Measurements from ENCODE around the gene RNF13. TPM values are rescaled to one million over a fixed set of nuclear protein-coding genes. Genes with fewer than 3 reads are reported as not detected.

RNF13 gene
- total and polyA plus RNA-seq, 2 donors (not counting 1 experiment from before 2014, with no cell fraction given), result 57.4 to 81.7 TPM

- Histone ChIP-seq H3K4me2 (ENCODE audit: extremely low read depth, insufficient read depth, low read length) (no peak overlapping the region), H3K27me3 (ENCODE audit: control insufficient read depth, insufficient read depth, low read length) (no peaks in the 10 kb centered on the region), H3K79me2 (ENCODE audit: control insufficient read depth, insufficient read depth, low read length) (no peaks in the 10 kb centered on the region), H2AFZ (ENCODE audit: low read length) (no peak overlapping the region), H3K4me1 (ENCODE audit: control insufficient read depth, extremely low read depth, insufficient read depth, low read length) (no peaks in the 10 kb centered on the region), H3K9me3 (ENCODE audit: control insufficient read depth, insufficient read depth, low read depth, low read length) (no peaks in the 10 kb centered on the region), H3K27ac (ENCODE audit: insufficient read depth, low read length) (no peak overlapping the region), H3K36me3 (ENCODE audit: control insufficient read depth, insufficient read depth, low read length) (no peaks in the 10 kb centered on the region), H4K20me1 (ENCODE audit: control insufficient read depth, extremely low read depth, insufficient read depth, low read length) (no peaks in the 10 kb centered on the region), H3K4me3 (replicated peaks in 1 of 4; ENCODE audit: control extremely low read depth in 1 of 4, insufficient read depth in 1 of 4, low read depth in 3 of 4, low read length in 4 of 4) (no peak overlapping the region), H3K9ac (ENCODE audit: insufficient read depth, low read length) (no peak overlapping the region)
- TF ChIP-seq CTCF (conservative IDR thresholded peaks at IDR 0.05 in 1 of 2, IDR thresholded peaks at IDR 0.05 in 1 of 2; ENCODE audit: low read depth in 1 of 2, low read length in 2 of 2) (no peak), EZH2 (IDR thresholded peaks at IDR 0.05; ENCODE audit: low read length, missing control alignments) (no peak)
- DNase-seq (ENCODE audit: low read depth in 2 of 2), result no peak
Measured at GRCh38 chr3:149947231-149947630, 134.2 kb downstream of the RNF13 start.

GRCh38 chr3:149949181-149949580 is 136.2 kb downstream of the RNF13 start:
- no peak overlapping the region for H3K4me3 ChIP-seq (replicated peaks in 1 of 4; ENCODE audit: control extremely low read depth in 1 of 4, insufficient read depth in 1 of 4, low read depth in 3 of 4, low read length in 4 of 4)
- no peaks in the 10 kb centered on the region for H3K79me2 ChIP-seq (ENCODE audit: control insufficient read depth, insufficient read depth, low read length)
- H3K9me3 ChIP-seq (ENCODE audit: control insufficient read depth, insufficient read depth, low read depth, low read length), result no peaks in the 10 kb centered on the region
- DNase-seq (ENCODE audit: low read depth in 2 of 2), result no peak
- TF ChIP-seq CTCF (conservative IDR thresholded peaks at IDR 0.05 in 1 of 2, IDR thresholded peaks at IDR 0.05 in 1 of 2; ENCODE audit: low read depth in 1 of 2, low read length in 2 of 2), result no peak
- TF ChIP-seq EZH2 (IDR thresholded peaks at IDR 0.05; ENCODE audit: low read length, missing control alignments), result no peak
- no peak overlapping the region for H2AFZ ChIP-seq (ENCODE audit: low read length)
- no peak overlapping the region for H3K4me2 ChIP-seq (ENCODE audit: extremely low read depth, insufficient read depth, low read length)
- no peak overlapping the region for H3K27ac ChIP-seq (ENCODE audit: insufficient read depth, low read length)
- no peaks in the 10 kb centered on the region for H3K4me1 ChIP-seq (ENCODE audit: control insufficient read depth, extremely low read depth, insufficient read depth, low read length)
- no peaks in the 10 kb centered on the region for H4K20me1 ChIP-seq (ENCODE audit: control insufficient read depth, extremely low read depth, insufficient read depth, low read length)
- H3K27me3 ChIP-seq (ENCODE audit: control insufficient read depth, insufficient read depth, low read length), result no peaks in the 10 kb centered on the region
- no peak overlapping the region for H3K9ac ChIP-seq (ENCODE audit: insufficient read depth, low read length)
- H3K36me3 ChIP-seq (ENCODE audit: control insufficient read depth, insufficient read depth, low read length), result no peaks in the 10 kb centered on the region

DNA sequence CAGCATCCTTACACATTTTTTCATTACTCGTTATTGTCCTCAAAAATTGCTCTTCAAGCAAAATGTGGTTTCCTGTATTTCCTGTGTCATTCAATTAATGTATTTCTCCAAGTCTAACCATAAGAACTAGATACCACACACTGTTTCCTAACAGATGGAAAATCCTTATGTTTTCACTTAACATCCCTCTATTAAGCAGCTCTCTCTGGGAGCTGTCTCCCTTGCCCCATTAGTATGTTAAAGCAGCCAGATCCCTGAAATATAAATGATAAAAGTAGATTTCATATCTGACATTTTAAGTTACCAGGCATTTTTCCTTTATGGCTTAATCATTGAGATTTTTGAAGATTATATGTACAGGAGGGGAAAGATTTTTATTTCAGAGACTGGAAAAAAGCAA is 141.8 kb downstream of the RNF13 start:
- TF ChIP-seq CTCF (conservative IDR thresholded peaks at IDR 0.05 in 1 of 2, IDR thresholded peaks at IDR 0.05 in 1 of 2; ENCODE audit: low read depth in 1 of 2, low read length in 2 of 2) (no peak), EZH2 (IDR thresholded peaks at IDR 0.05; ENCODE audit: low read length, missing control alignments) (no peak)
- H3K36me3 ChIP-seq (ENCODE audit: control insufficient read depth, insufficient read depth, low read length), result peaks cover 2% of the 10 kb centered on the region
- H3K4me3 ChIP-seq (replicated peaks in 1 of 4; ENCODE audit: control extremely low read depth in 1 of 4, insufficient read depth in 1 of 4, low read depth in 3 of 4, low read length in 4 of 4), result no peak overlapping the region
- no peaks in the 10 kb centered on the region for H4K20me1 ChIP-seq (ENCODE audit: control insufficient read depth, extremely low read depth, insufficient read depth, low read length)
- no peak overlapping the region for H3K27ac ChIP-seq (ENCODE audit: insufficient read depth, low read length)
- no peaks in the 10 kb centered on the region for H3K27me3 ChIP-seq (ENCODE audit: control insufficient read depth, insufficient read depth, low read length)
- H2AFZ ChIP-seq (ENCODE audit: low read length), result no peak overlapping the region
- peaks cover 18% of the 10 kb centered on the region for H3K79me2 ChIP-seq (ENCODE audit: control insufficient read depth, insufficient read depth, low read length)
- H3K4me2 ChIP-seq (ENCODE audit: extremely low read depth, insufficient read depth, low read length), result no peak overlapping the region
- H3K9me3 ChIP-seq (ENCODE audit: control insufficient read depth, insufficient read depth, low read depth, low read length), result no peaks in the 10 kb centered on the region
- DNase-seq (ENCODE audit: low read depth in 2 of 2), result no peak
- H3K9ac ChIP-seq (ENCODE audit: insufficient read depth, low read length), result no peak overlapping the region
- H3K4me1 ChIP-seq (ENCODE audit: control insufficient read depth, extremely low read depth, insufficient read depth, low read length), result no peaks in the 10 kb centered on the region

All from fibroblast of lung (primary cell).